ENCODE data around the gene IREB2.
A peak's percentile ranks its signal among the peaks of the same experiment; 100 is the strongest.

Gene IREB2

GRCh38 chr15:78502641-78503040, 64.6 kb downstream of the IREB2 start:
- no peak overlapping the region for H3K4me3 ChIP-seq (ENCODE audit: low read length)
- H3K27me3 ChIP-seq (ENCODE audit: low read depth, low read length): no peaks in the 10 kb centered on the region
- no peak overlapping the region for H3K9ac ChIP-seq (ENCODE audit: low read length)
- H3K27ac ChIP-seq (ENCODE audit: low read length): no peak overlapping the region
- H3K4me1 ChIP-seq (ENCODE audit: low read length): peaks cover 3% of the 10 kb centered on the region; the same call in 1 of the 2 replicates
- TF ChIP-seq CTCF (IDR thresholded peaks at IDR 0.05; ENCODE audit: low read depth, low read length): no peak
- TF ChIP-seq EZH2phosphoT487 (IDR thresholded peaks at IDR 0.05; ENCODE audit: low read depth): no peak
- no peaks in the 10 kb centered on the region for H4K20me1 ChIP-seq (ENCODE audit: insufficient read depth, low read length)
- H3K9me3 ChIP-seq (ENCODE audit: insufficient read depth, low read length): no peaks in the 10 kb centered on the region
- no peak overlapping the region for H2AFZ ChIP-seq (ENCODE audit: low read depth, low read length)
- no peaks in the 10 kb centered on the region for H3K79me2 ChIP-seq (ENCODE audit: low read length)
- H3K36me3 ChIP-seq (replicated peaks; ENCODE audit: low read depth, low read length): peaks cover 40% of the 10 kb centered on the region
- H3K4me2 ChIP-seq (ENCODE audit: low read length): no peak overlapping the region

GRCh38 chr15:78506971-78507830, 69.2 kb downstream of the IREB2 start, which contains the start of gene HYKK:
HYKK (plus strand) TSS chr15:78507577; CDS start chr15:78513089, 5,512 bp downstream.
- no peaks in the 10 kb centered on the region for H3K79me2 ChIP-seq (ENCODE audit: low read length)
- no peaks in the 10 kb centered on the region for H4K20me1 ChIP-seq (ENCODE audit: insufficient read depth, low read length)
- H3K9ac ChIP-seq (ENCODE audit: low read length): peak within 1 kb of the TSS; percentile 47
- H3K27ac ChIP-seq (ENCODE audit: low read length): no peak within 1 kb of the TSS
- peak within 1 kb of the TSS; percentile 82 for H2AFZ ChIP-seq (ENCODE audit: low read depth, low read length)
- peak within 1 kb of the TSS; percentile 92 for H3K4me2 ChIP-seq (ENCODE audit: low read length)
- H3K4me1 ChIP-seq (ENCODE audit: low read length): peaks cover 8% of the 10 kb centered on the region
- H3K4me3 ChIP-seq (ENCODE audit: low read length): peak within 1 kb of the TSS; percentile 86
- peaks cover 17% of the 10 kb centered on the region for H3K27me3 ChIP-seq (ENCODE audit: low read depth, low read length)
- H3K9me3 ChIP-seq (ENCODE audit: insufficient read depth, low read length): no peaks in the 10 kb centered on the region
- H3K36me3 ChIP-seq (replicated peaks; ENCODE audit: low read depth, low read length): peaks cover 4% of the 10 kb centered on the region
- TF ChIP-seq EZH2phosphoT487 (IDR thresholded peaks at IDR 0.05; ENCODE audit: low read depth) (no peak), CTCF (IDR thresholded peaks at IDR 0.05; ENCODE audit: low read depth, low read length) (no peak)

- peak overlapping the region; percentile 47 for H3K9ac ChIP-seq (ENCODE audit: low read length)
- no peaks in the 10 kb centered on the region for H3K36me3 ChIP-seq (replicated peaks; ENCODE audit: low read depth, low read length)
- H3K79me2 ChIP-seq (ENCODE audit: low read length): no peaks in the 10 kb centered on the region
- H3K9me3 ChIP-seq (ENCODE audit: insufficient read depth, low read length): no peaks in the 10 kb centered on the region
- TF ChIP-seq EZH2phosphoT487 (IDR thresholded peaks at IDR 0.05; ENCODE audit: low read depth) (no peak), CTCF (IDR thresholded peaks at IDR 0.05; ENCODE audit: low read depth, low read length) (no peak)
- H3K27ac ChIP-seq (ENCODE audit: low read length): no peak overlapping the region
- peak overlapping the region; percentile 86 for H3K4me3 ChIP-seq (ENCODE audit: low read length)
- H3K27me3 ChIP-seq (ENCODE audit: low read depth, low read length): peaks cover 17% of the 10 kb centered on the region
- peak overlapping the region; percentile 82 for H2AFZ ChIP-seq (ENCODE audit: low read depth, low read length)
- H3K4me2 ChIP-seq (ENCODE audit: low read length): peak overlapping the region; percentile 92
- H4K20me1 ChIP-seq (ENCODE audit: insufficient read depth, low read length): no peaks in the 10 kb centered on the region
- H3K4me1 ChIP-seq (ENCODE audit: low read length): peaks cover 8% of the 10 kb centered on the region
These were observed 69.8 kb downstream of the IREB2 start for GRCh38 chr15:78507831-78508160.

GRCh38 chr15:78508272-78508671, 70.3 kb downstream of the IREB2 start:
- H3K79me2 ChIP-seq (ENCODE audit: low read length): no peaks in the 10 kb centered on the region
- no peaks in the 10 kb centered on the region for H3K9me3 ChIP-seq (ENCODE audit: insufficient read depth, low read length)
- H3K9ac ChIP-seq (ENCODE audit: low read length): peak overlapping the region; percentile 47
- no peaks in the 10 kb centered on the region for H4K20me1 ChIP-seq (ENCODE audit: insufficient read depth, low read length)
- peak overlapping the region; percentile 92 for H3K4me2 ChIP-seq (ENCODE audit: low read length)
- no peak overlapping the region for H3K27ac ChIP-seq (ENCODE audit: low read length)
- H2AFZ ChIP-seq (ENCODE audit: low read depth, low read length): peak overlapping the region; percentile 82
- no peaks in the 10 kb centered on the region for H3K36me3 ChIP-seq (replicated peaks; ENCODE audit: low read depth, low read length)
- TF ChIP-seq CTCF (IDR thresholded peaks at IDR 0.05; ENCODE audit: low read depth, low read length) (no peak), EZH2phosphoT487 (IDR thresholded peaks at IDR 0.05; ENCODE audit: low read depth) (no peak)
- H3K4me3 ChIP-seq (ENCODE audit: low read length): peak overlapping the region; percentile 86
- peaks cover 8% of the 10 kb centered on the region for H3K4me1 ChIP-seq (ENCODE audit: low read length)
- H3K27me3 ChIP-seq (ENCODE audit: low read depth, low read length): peaks cover 17% of the 10 kb centered on the region
